Measurements from ENCODE around the gene COL18A1. TPM values are rescaled to one million over a fixed set of nuclear protein-coding genes. Genes with fewer than 3 reads are reported as not detected.

Gene COL18A1
- polyA plus RNA-seq, 1 donor (not counting 4 experiments of a cell fraction or from before 2014, with no cell fraction given) = 13.0 TPM

- no peaks in the 10 kb centered on the region for H3K79me2 ChIP-seq (ENCODE audit: control insufficient read depth, insufficient read depth, low read length)
- H3K36me3 ChIP-seq (ENCODE audit: control insufficient read depth in 2 of 2, extremely low read depth in 1 of 2, insufficient read depth in 2 of 2, low read length in 2 of 2) = no peaks in the 10 kb centered on the region
- H3K4me2 ChIP-seq (ENCODE audit: control insufficient read depth, extremely low read depth, insufficient read depth, low read depth, low read length) = no peak overlapping the region
- no peaks in the 10 kb centered on the region for H3K9me1 ChIP-seq (ENCODE audit: control insufficient read depth, extremely low read depth, insufficient read depth, low read length)
- H3K9me3 ChIP-seq (ENCODE audit: control insufficient read depth, low read depth, low read length) = no peaks in the 10 kb centered on the region
- dilution Hi-C loops (cut with MboI; ENCODE audit: extremely low pct_ligation_motif_present, low sequenced_read_pairs) = no loop called here
- no peak for DNase-seq (ENCODE audit: low read depth, low spot score)
- no peak overlapping the region for H3K27ac ChIP-seq (ENCODE audit: control insufficient read depth, insufficient read depth, low read length)
- no peak overlapping the region for H2AFZ ChIP-seq (ENCODE audit: control insufficient read depth, low read length)
- H3K9ac ChIP-seq (ENCODE audit: control insufficient read depth, extremely low read depth, insufficient read depth, low read length) = no peak overlapping the region
- H4K20me1 ChIP-seq (ENCODE audit: control insufficient read depth, extremely low read depth, insufficient read depth, low read length) = no peaks in the 10 kb centered on the region
- peaks cover 31% of the 10 kb centered on the region for H3K4me1 ChIP-seq (ENCODE audit: control insufficient read depth, extremely low read depth, insufficient read depth, low read length)
- H3K4me3 ChIP-seq (ENCODE audit: control insufficient read depth in 2 of 3, extremely low read depth in 1 of 3, insufficient read depth in 2 of 3, low read depth in 1 of 3, low read length in 3 of 3) = no peak overlapping the region
- TF ChIP-seq EZH2 (IDR thresholded peaks at IDR 0.05; ENCODE audit: low read length) (no peak), CTCF (optimal IDR thresholded peaks at IDR 0.05 in 1 of 3, IDR thresholded peaks at IDR 0.05 in 1 of 3, conservative IDR thresholded peaks at IDR 0.05 in 1 of 3; ENCODE audit: extremely low read depth in 1 of 3, insufficient read depth in 2 of 3, low read length in 3 of 3) (no peak)
- no peaks in the 10 kb centered on the region for H3K27me3 ChIP-seq (ENCODE audit: control insufficient read depth, extremely low read depth, insufficient read depth, low read length)
- FAIRE-seq = no peak
These were observed 64.5 kb downstream of the COL18A1 start for GRCh38 chr21:45469273-45470086.

DNA sequence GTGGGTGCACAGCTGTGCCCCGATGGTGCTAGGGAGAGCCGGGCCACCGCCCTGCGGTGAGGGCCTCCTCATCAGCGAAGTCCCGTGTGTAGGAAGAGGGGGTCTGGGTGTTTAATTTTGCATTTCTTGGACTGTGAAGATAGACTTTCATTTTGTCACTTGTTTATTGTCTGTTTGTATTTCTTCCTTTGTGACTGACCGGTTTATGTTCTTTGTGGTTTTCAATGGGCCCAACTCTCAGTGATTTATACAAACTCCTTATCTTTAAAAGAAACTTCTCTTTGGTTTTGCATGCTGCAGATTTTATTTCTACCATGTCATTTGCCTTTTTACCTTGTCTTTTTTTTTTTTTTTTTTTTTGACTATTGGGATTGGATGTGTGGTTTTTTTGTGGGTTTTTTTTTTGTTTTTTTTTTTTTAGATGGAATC lies 65.1 kb downstream of the COL18A1 start:
- H3K79me2 ChIP-seq (ENCODE audit: control insufficient read depth, insufficient read depth, low read length) = no peaks in the 10 kb centered on the region
- TF ChIP-seq EZH2 (IDR thresholded peaks at IDR 0.05; ENCODE audit: low read length) = no peak
- TF ChIP-seq CTCF (optimal IDR thresholded peaks at IDR 0.05 in 1 of 3, IDR thresholded peaks at IDR 0.05 in 1 of 3, conservative IDR thresholded peaks at IDR 0.05 in 1 of 3; ENCODE audit: extremely low read depth in 1 of 3, insufficient read depth in 2 of 3, low read length in 3 of 3) = no peak
- peaks cover 0 to 2% of the 10 kb centered on the region in 2 experiments for H3K36me3 ChIP-seq (ENCODE audit: control insufficient read depth in 2 of 2, extremely low read depth in 1 of 2, insufficient read depth in 2 of 2, low read length in 2 of 2)
- dilution Hi-C loops (cut with MboI; ENCODE audit: extremely low pct_ligation_motif_present, low sequenced_read_pairs) = no loop called here
- H3K9ac ChIP-seq (ENCODE audit: control insufficient read depth, extremely low read depth, insufficient read depth, low read length) = no peak overlapping the region
- no peak overlapping the region for H3K4me3 ChIP-seq (ENCODE audit: control insufficient read depth in 2 of 3, extremely low read depth in 1 of 3, insufficient read depth in 2 of 3, low read depth in 1 of 3, low read length in 3 of 3)
- no peak overlapping the region for H2AFZ ChIP-seq (ENCODE audit: control insufficient read depth, low read length)
- H3K27me3 ChIP-seq (ENCODE audit: control insufficient read depth, extremely low read depth, insufficient read depth, low read length) = no peaks in the 10 kb centered on the region
- FAIRE-seq (no peak), DNase-seq (ENCODE audit: low read depth, low spot score) (no peak)
- H3K27ac ChIP-seq (ENCODE audit: control insufficient read depth, insufficient read depth, low read length) = no peak overlapping the region
- H3K4me1 ChIP-seq (ENCODE audit: control insufficient read depth, extremely low read depth, insufficient read depth, low read length) = peaks cover 31% of the 10 kb centered on the region
- no peak overlapping the region for H3K4me2 ChIP-seq (ENCODE audit: control insufficient read depth, extremely low read depth, insufficient read depth, low read depth, low read length)
- no peaks in the 10 kb centered on the region for H3K9me1 ChIP-seq (ENCODE audit: control insufficient read depth, extremely low read depth, insufficient read depth, low read length)
- no peaks in the 10 kb centered on the region for H3K9me3 ChIP-seq (ENCODE audit: control insufficient read depth, low read depth, low read length)
- no peaks in the 10 kb centered on the region for H4K20me1 ChIP-seq (ENCODE audit: control insufficient read depth, extremely low read depth, insufficient read depth, low read length)

Measured in keratinocyte (primary cell).